Transverse colon (tissue), 4 donors: ENCODE results near the gene RNF13. TPM values are rescaled to one million over a fixed set of nuclear protein-coding genes. Genes with fewer than 3 reads are reported as not detected.
A peak's percentile ranks its signal among the peaks of the same experiment; 100 is the strongest.
"Not testable (repeated sequence)": the region's sequence is repeated elsewhere in the genome, so short reads cannot be mapped to it uniquely, and the experiment has no call there.

Experiments used
- DNase-seq: peaks from one replicate; pipeline ENCODE4 v3.0.0-alpha.2; 2019
- H3K27ac ChIP-seq, 4 donors: fragments of 200-600 bp; sonication (generic); 2 replicates each; pipeline ENCODE4 v1.5.1; 2016 to 2018; ENCODE audit warnings: inconsistent platforms in 4 of 4
- H3K27me3 ChIP-seq: fragments of 200-600 bp; sonication (generic); 2 replicates; pipeline ENCODE4 v1.5.1; 2017; ENCODE audit warnings: inconsistent platforms
- H3K36me3 ChIP-seq, 4 donors: fragments of 200-600 bp; sonication (generic); 2 replicates each; pipeline ENCODE4 v1.5.1; 2017 to 2019; ENCODE audit warnings: inconsistent platforms in 4 of 4
- H3K4me1 ChIP-seq, 4 donors: fragments of 200-600 bp; sonication (generic); 2 replicates each; pipeline ENCODE4 v1.5.1; 2017 to 2020; ENCODE audit warnings: inconsistent platforms in 4 of 4
- H3K4me3 ChIP-seq, 4 donors: fragments of 200-600 bp; sonication (generic); 1 replicate in 1 of 4; 2 replicates in 3 of 4; pipeline versions ENCODE4 v1.5.1 to v1.6.1; 2017 to 2019; ENCODE audit warnings: inconsistent platforms in 4 of 4
- H3K9me3 ChIP-seq, 2 donors: fragments of 200-600 bp; sonication (generic); 2 replicates each; pipeline ENCODE4 v1.5.1; 2017 to 2019; ENCODE audit warnings: inconsistent platforms in 2 of 2
- CTCF ChIP-seq, 5 experiments: fragments of 200-600 bp in 3 of 5; fragments of 450-650 bp in 2 of 5; sonication (generic) in 3 of 5; IDR thresholded peaks; 1 replicate in 2 of 5; 2 replicates in 3 of 5; pipeline ENCODE4 v1.5.1; 2016 to 2017; ENCODE audit warnings: antibody characterized with exemption in 5 of 5, inconsistent platforms in 3 of 5, mild to moderate bottlenecking in 2 of 5, moderate library complexity in 1 of 5
- EP300 ChIP-seq: sonication (generic); formaldehyde crosslinking; IDR thresholded peaks from one replicate; pipeline ENCODE4 v1.6.1; 2017; ENCODE audit warnings: antibody characterized with exemption, low read depth
- POLR2A ChIP-seq: fragments of 450-650 bp; IDR thresholded peaks from one replicate; pipeline ENCODE4 v1.6.1; 2016; ENCODE audit warnings: antibody characterized with exemption, mild to moderate bottlenecking, moderate library complexity
- POLR2AphosphoS5 ChIP-seq, 3 donors: sonication (generic); formaldehyde crosslinking; IDR thresholded peaks; one replicate each; pipeline ENCODE4 v1.6.1; 2016; ENCODE audit warnings: antibody characterized with exemption in 3 of 3
- WGBS, 2 donors: methylation state at CpG; one replicate each; pipeline ENCODE4 v1.1.5; 2018; ENCODE audit warnings: low coverage in 1 of 2; 5-methylcytosine and 5-hydroxymethylcytosine counted together
- in situ Hi-C, 4 donors: fragments of 200-750 bp; cut with MboI; loops; one replicate each; pipeline versions ENCODE4 v1.15.0 to v1.15.1; 2017; ENCODE audit warnings: low sequenced_read_pairs in 3 of 4, low pct_ligation_motif_present in 1 of 4, low pct_unique_long_range_greater_than_20kb in 1 of 4
- intact Hi-C: fragments of 100-400 bp; cut with DNase I; formaldehyde crosslinking; loops from one replicate; pipeline ENCODE4 v1.15.1; 2023; ENCODE audit warnings: low total_unique reads
- total RNA-seq, 4 donors: library from RNA; depleted of rRNA; stranded (reverse); fragments of >200 nt; gene quantifications; one replicate each; pipeline ENCODE4 v1.1.0, GENCODE V29; 2016

The RNF13 gene
- total RNA-seq, 4 donors from 2014 or later: 18.3 to 68.6 (median 42.8) TPM

GRCh38 chr3:149933008-149933407 is 120.0 kb downstream of the RNF13 start:
- no peak overlapping the region for H3K27ac ChIP-seq
- in situ Hi-C loops: no loop called here

GRCh38 chr3:149933858-149934257 is 120.8 kb downstream of the RNF13 start:
- no peak overlapping the region for H3K27ac ChIP-seq
- intact Hi-C loops (no loop called here), in situ Hi-C loops (no loop called here)
- H3K9me3 ChIP-seq: no peaks in the 10 kb centered on the region
- TF ChIP-seq EP300: no peak
- TF ChIP-seq POLR2A: no peak
- no peak for TF ChIP-seq CTCF (IDR thresholded peaks at IDR 0.05)
- TF ChIP-seq POLR2AphosphoS5 (IDR thresholded peaks at IDR 0.05): no peak
- no peak for DNase-seq
- no peak overlapping the region for H3K4me3 ChIP-seq
- H3K36me3 ChIP-seq: peaks cover 0 to 4% (median 0%) of the 10 kb centered on the region in 4 donors
- H3K4me1 ChIP-seq: peaks cover 0 to 19% (median 8%) of the 10 kb centered on the region in 4 donors
- no peaks in the 10 kb centered on the region for H3K27me3 ChIP-seq

More at GRCh38 chr3:149933008-149933407, 120.0 kb downstream of the RNF13 start:
- no peak for TF ChIP-seq POLR2A
- no peak for TF ChIP-seq POLR2AphosphoS5 (IDR thresholded peaks at IDR 0.05)
- TF ChIP-seq CTCF (IDR thresholded peaks at IDR 0.05): no peak
- TF ChIP-seq EP300: no peak
- no peak for DNase-seq
- intact Hi-C loops: no loop called here
- Histone ChIP-seq H3K9me3 (no peaks in the 10 kb centered on the region), H3K4me1 (peaks cover 0 to 19% (median 8%) of the 10 kb centered on the region in 4 donors), H3K4me3 (no peak overlapping the region), H3K27me3 (no peaks in the 10 kb centered on the region), H3K36me3 (peaks cover 0 to 8% (median 0%) of the 10 kb centered on the region in 4 donors)
- WGBS, 2 donors: 100% methylated on average over 1 of the region's 1 CpG; no CpG with 5 or more reads in 1 of the 2 donors

- H3K27ac ChIP-seq: peak overlapping the region in 1 of 4 donors; percentile 26
- no peak for TF ChIP-seq CTCF (IDR thresholded peaks at IDR 0.05)
- no peak for TF ChIP-seq POLR2A
- no peak for TF ChIP-seq POLR2AphosphoS5 (IDR thresholded peaks at IDR 0.05)
- no peak for TF ChIP-seq EP300
- in situ Hi-C loops: no loop called here
Observed at GRCh38 chr3:149934524-149934923, 121.5 kb downstream of the RNF13 start.

GRCh38 chr3:149936812-149937230 is 123.8 kb downstream of the RNF13 start:
- Histone ChIP-seq H3K9me3 (no peaks in the 10 kb centered on the region), H3K27me3 (no peaks in the 10 kb centered on the region), H3K4me1 (peaks cover 0 to 19% (median 8%) of the 10 kb centered on the region in 4 donors), H3K36me3 (no peaks in the 10 kb centered on the region), H3K27ac (no peak overlapping the region), H3K4me3 (no peak overlapping the region)
- WGBS, 2 donors: 0 to 19% methylated on average over 1 to 7 of the region's 7 CpGs
- TF ChIP-seq POLR2AphosphoS5 (IDR thresholded peaks at IDR 0.05): no peak
- TF ChIP-seq EP300: no peak
- peak; percentile 61 to 74 (median 66) for TF ChIP-seq CTCF (IDR thresholded peaks at IDR 0.05)
- no peak for TF ChIP-seq POLR2A
- DNase-seq: peak; percentile 29
- intact Hi-C loops: no loop called here
- in situ Hi-C loops: no loop called here

More at GRCh38 chr3:149934524-149934923, 121.5 kb downstream of the RNF13 start:
- intact Hi-C loops: no loop called here
- Histone ChIP-seq H3K27me3 (no peaks in the 10 kb centered on the region), H3K4me1 (peaks cover 0 to 19% (median 8%) of the 10 kb centered on the region in 4 donors), H3K36me3 (no peaks in the 10 kb centered on the region), H3K9me3 (no peaks in the 10 kb centered on the region), H3K4me3 (no peak overlapping the region)
- DNase-seq: no peak

GRCh38 chr3:149938392-149939055 is 125.5 kb downstream of the RNF13 start:
- H3K9me3 ChIP-seq, H3K4me3 ChIP-seq, H3K27me3 ChIP-seq, H3K27ac ChIP-seq, H3K36me3 ChIP-seq, DNase-seq, in situ Hi-C loops, intact Hi-C loops: not testable (repeated sequence)
- WGBS, 2 donors: 93% methylated on average over 3 of the region's 3 CpGs
- H3K4me1 ChIP-seq: peaks cover 0 to 19% (median 8%) of the 10 kb centered on the region in 4 donors
